NCI-H446 treated with DMSO at 0.1 percent for 48 hours (cell line): ENCODE results near the gene USP3.

Experiments
- DNase-seq: peaks from one replicate; lab custom pipeline; 2025; lab: John Stamatoyannopoulos, UW

USP3 gene

GRCh38 chr15:63593705-63594671 is 89.6 kb downstream of the USP3 start:
- no peak for DNase-seq

- DNase-seq: no peak
Observed at GRCh38 chr15:63595065-63595464, 90.7 kb downstream of the USP3 start.

GRCh38 chr15:63595688-63596087 is 91.3 kb downstream of the USP3 start:
- no peak for DNase-seq

GRCh38 chr15:63596676-63597037 is 92.3 kb downstream of the USP3 start:
- DNase-seq: no peak

GRCh38 chr15:63597038-63597790 is 92.8 kb downstream of the USP3 start, which contains the start of gene FBXL22:
Gene FBXL22, plus strand, starts transcription at chr15:63597387. Its CDS starts 6 bp downstream, at chr15:63597393.
- no peak for DNase-seq

GRCh38 chr15:63597821-63598220 is 93.4 kb downstream of the USP3 start:
- DNase-seq: no peak

GRCh38 chr15:63598473-63599400 is 94.3 kb downstream of the USP3 start:
- no peak for DNase-seq

- DNase-seq: peak; percentile 4
Observed at GRCh38 chr15:63599401-63600000, 95.1 kb downstream of the USP3 start.

GRCh38 chr15:63600001-63600615 is 95.7 kb downstream of the USP3 start:
- no peak for DNase-seq

- DNase-seq: peak; percentile 79
Observed at GRCh38 chr15:63600616-63601025, 96.2 kb downstream of the USP3 start.

GRCh38 chr15:63601026-63601703 is 96.8 kb downstream of the USP3 start:
- DNase-seq: no peak

- no peak for DNase-seq
Observed at GRCh38 chr15:63601704-63602185, 97.4 kb downstream of the USP3 start.

GRCh38 chr15:63602595-63602994 is 98.2 kb downstream of the USP3 start:
- DNase-seq: no peak

GRCh38 chr15:63603516-63603915 is 99.1 kb downstream of the USP3 start:
- DNase-seq: no peak

- DNase-seq: no peak
Observed at GRCh38 chr15:63604281-63604680, 99.9 kb downstream of the USP3 start.

GRCh38 chr15:63605036-63605435 is 100.6 kb downstream of the USP3 start:
- DNase-seq: no peak

- no peak for DNase-seq
Observed at GRCh38 chr15:63605816-63606215, 101.4 kb downstream of the USP3 start.

- DNase-seq: no peak
Observed at GRCh38 chr15:63606308-63606707, 101.9 kb downstream of the USP3 start.

- DNase-seq: no peak
Observed at GRCh38 chr15:63608989-63609388, 104.6 kb downstream of the USP3 start.

GRCh38 chr15:63609448-63609847 is 105.1 kb downstream of the USP3 start:
- DNase-seq: no peak
